ENCODE measurements around the gene SLC4A9.

DNA sequence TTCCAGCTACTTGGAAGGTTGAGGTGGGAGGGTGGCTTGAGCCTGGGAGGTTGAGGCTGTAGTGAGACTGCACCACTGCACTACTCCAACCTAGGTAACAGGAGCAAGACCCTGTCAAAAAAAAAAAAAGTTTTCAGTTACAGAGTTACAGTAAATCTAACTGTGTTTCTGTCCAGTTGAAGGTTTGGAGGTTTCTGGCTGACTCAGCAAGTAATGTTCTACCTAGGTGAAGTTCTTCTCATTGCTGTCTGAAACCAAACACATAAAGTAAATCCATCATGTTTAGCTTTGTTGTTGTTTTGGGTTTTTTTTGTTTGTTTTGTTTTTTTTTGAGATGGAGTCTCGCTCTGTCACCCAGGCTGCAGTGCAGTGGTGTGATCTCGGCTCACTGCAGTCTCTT, 33.7 kb downstream of the SLC4A9 start:
- TF ChIP-seq, protein P1, sequence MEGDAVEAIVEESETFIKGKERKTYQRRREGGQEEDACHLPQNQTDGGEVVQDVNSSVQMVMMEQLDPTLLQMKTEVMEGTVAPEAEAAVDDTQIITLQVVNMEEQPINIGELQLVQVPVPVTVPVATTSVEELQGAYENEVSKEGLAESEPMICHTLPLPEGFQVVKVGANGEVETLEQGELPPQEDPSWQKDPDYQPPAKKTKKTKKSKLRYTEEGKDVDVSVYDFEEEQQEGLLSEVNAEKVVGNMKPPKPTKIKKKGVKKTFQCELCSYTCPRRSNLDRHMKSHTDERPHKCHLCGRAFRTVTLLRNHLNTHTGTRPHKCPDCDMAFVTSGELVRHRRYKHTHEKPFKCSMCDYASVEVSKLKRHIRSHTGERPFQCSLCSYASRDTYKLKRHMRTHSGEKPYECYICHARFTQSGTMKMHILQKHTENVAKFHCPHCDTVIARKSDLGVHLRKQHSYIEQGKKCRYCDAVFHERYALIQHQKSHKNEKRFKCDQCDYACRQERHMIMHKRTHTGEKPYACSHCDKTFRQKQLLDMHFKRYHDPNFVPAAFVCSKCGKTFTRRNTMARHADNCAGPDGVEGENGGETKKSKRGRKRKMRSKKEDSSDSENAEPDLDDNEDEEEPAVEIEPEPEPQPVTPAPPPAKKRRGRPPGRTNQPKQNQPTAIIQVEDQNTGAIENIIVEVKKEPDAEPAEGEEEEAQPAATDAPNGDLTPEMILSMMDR (IDR thresholded peaks at IDR 0.05) = no peak
- TF ChIP-seq POLR2AphosphoS5 (IDR thresholded peaks at IDR 0.05) (no peak), POLR2A (IDR thresholded peaks at IDR 0.05) (no peak), EP300 (IDR thresholded peaks at IDR 0.05; ENCODE audit: low read depth) (no peak)

All from transverse colon (tissue), 4 donors.